Heart right ventricle (tissue), 16 donors: Measurements from ENCODE around the gene ARIH2. TPM values are rescaled to one million over a fixed set of nuclear protein-coding genes. Genes with fewer than 3 reads are reported as not detected.
A peak's percentile ranks its signal among the peaks of the same experiment; 100 is the strongest.

Experiments used
- ATAC-seq, 8 donors: fragments of 200-7000 bp; cut with Tn5 transposase; one replicate each; pipeline ENCODE4 v1.9.1; 2020; ENCODE audit warnings: mild to moderate bottlenecking in 8 of 8, moderate library complexity in 8 of 8, moderate number of reproducible peaks in 1 of 8
- DNase-seq, 2 donors: peaks; one replicate each; pipeline ENCODE4 v3.0.0-alpha.2; 2020
- H3K27ac ChIP-seq, 10 donors: fragments of 200-600 bp; sonication (generic) in 2 of 10; one replicate each; pipeline versions ENCODE4 v1.5.0 to v1.8.0; 2020 to 2022; ENCODE audit warnings: mild to moderate bottlenecking in 3 of 10
- H3K27me3 ChIP-seq, 7 donors: fragments of 200-600 bp; one replicate each; pipeline ENCODE4 v1.8.0; 2021 to 2022; ENCODE audit warnings: mild to moderate bottlenecking in 2 of 7
- H3K36me3 ChIP-seq, 9 donors: fragments of 200-600 bp; sonication (generic) in 1 of 9; one replicate each; pipeline versions ENCODE4 v1.5.0 to v1.8.0; 2020 to 2022; ENCODE audit warnings: mild to moderate bottlenecking in 2 of 9
- H3K4me1 ChIP-seq, 9 donors: fragments of 200-600 bp; sonication (generic) in 1 of 9; one replicate each; pipeline versions ENCODE4 v1.5.0 to v1.8.0; 2020 to 2022; ENCODE audit warnings: mild to moderate bottlenecking in 4 of 9
- H3K4me3 ChIP-seq, 10 donors: fragments of 200-600 bp; sonication (generic) in 2 of 10; one replicate each; pipeline versions ENCODE4 v1.5.0 to v1.8.0; 2020 to 2022; ENCODE audit warnings: mild to moderate bottlenecking in 7 of 10, moderate library complexity in 2 of 10
- H3K9me3 ChIP-seq, 11 donors: fragments of 200-600 bp in 10 of 11; sonication (generic) in 2 of 11; one replicate each; pipeline versions ENCODE4 v1.5.0 to v1.8.0; 2013 to 2022; ENCODE audit warnings: mild to moderate bottlenecking in 2 of 11, control low read depth in 1 of 11, moderate library complexity in 1 of 11
- CTCF ChIP-seq, 9 donors: fragments of 200-600 bp; sonication (generic) in 2 of 9; IDR thresholded peaks; one replicate each; pipeline versions ENCODE4 v1.5.0 to v1.8.0; 2021 to 2022; ENCODE audit warnings: antibody characterized with exemption in 9 of 9, mild to moderate bottlenecking in 5 of 9, moderate library complexity in 1 of 9
- WGBS, 2 donors: extraction: QIAGEN DNeasy Blood & Tissue Kit; methylation state at CpG; one replicate each; pipeline ENCODE4 v1.1.7; 2013; ENCODE audit warnings: inconsistent platforms in 1 of 2; 5-methylcytosine and 5-hydroxymethylcytosine counted together
- intact Hi-C, 10 donors: fragments of 100-400 bp; cut with DNase I; formaldehyde crosslinking; loops; one replicate each; pipeline versions ENCODE4 v1.11.1 to v1.14.2; 2022
- polyA plus RNA-seq, 2 donors: library from polyadenylated mRNA; stranded (reverse); fragments of 200-250 nt; gene quantifications; one replicate each; pipeline ENCODE4 v1.2.3, GENCODE V29; 2013
- total RNA-seq, 10 donors: library from RNA; stranded (reverse); fragmentation: NEBNext Ultra II Directional in 3 of 10; extraction: Animal tissue kit (Norgen Biotek cat#: 25700) in 3 of 10; gene quantifications; one replicate each; pipeline versions ENCODE4 v1.2.1 to v1.2.4, GENCODE V29; 2021 to 2023
- donor health status: Arrhythmogenic right ventricular cardiomyopathy.
- donor health status: ischemic (EF 13 %, LVEDD 7.1; RV severe dilation, severe dysfunction).
- donor health status: healthy with polysubstance abuse.
- donor health status: DM: no; HTN: yes; CAD: no.
- donor health status: DM: no; HTN: no; CAD: no.
- donor health status: ischemic (EF 25% LVEDD 6.9; RV normal size, moderate dysfunction).
- donor health status: ischemic (EF 25% LVEDD 5.7; RV mildly dilated, moderate dysfunction).
- donor health status: healthy.
- donor health status: DM: yes; HTN: yes; CAD: no.
- donor health status: Ischemic cardiomyopathy.
- donor health status: ischemic (EF 35%, LVEDD 5.7; RV mildly dilated, moderate dysfunction).
- donor health status: nonischemic (EF 11% LVEDD 7.7; RV severe dilation, severe dysfunction).
- donor health status: DM: yes; HTN: yes; CAD: no.
- donor health status: PGD.
- donor health status: ischemic (EF 29% LVEDD 5.4; RV normal size, mild dysfunction).
- donor health status: nonischemic (EF 23%, LVEDD 6.1; RV moderate dilation, normal function).

Gene ARIH2
- total and polyA plus RNA-seq, 12 donors, result 41.9 to 177 (median 138) TPM

GRCh38 chr3:49004352-49005302 is 86.0 kb downstream of the ARIH2 start:
- intact Hi-C loops, result no loop called here
- no peak for TF ChIP-seq CTCF (IDR thresholded peaks at IDR 0.05)
- peaks cover 0 to 21% (median 0%) of the 10 kb centered on the region in 9 donors for H3K36me3 ChIP-seq
- H3K27me3 ChIP-seq, result no peaks in the 10 kb centered on the region
- no peak overlapping the region for H3K4me3 ChIP-seq
- no peaks in the 10 kb centered on the region for H3K9me3 ChIP-seq
- DNase-seq (no peak), ATAC-seq (no peak)
- peaks cover 4 to 27% (median 16%) of the 10 kb centered on the region in 9 donors for H3K4me1 ChIP-seq
- no peak overlapping the region for H3K27ac ChIP-seq
- WGBS, 2 donors, result 85 to 89% methylated on average over 16 of the region's 16 CpGs

GRCh38 chr3:49005303-49005680 is 86.7 kb downstream of the ARIH2 start:
- Histone ChIP-seq H3K27me3 (no peaks in the 10 kb centered on the region), H3K36me3 (peaks cover 0 to 22% (median 0%) of the 10 kb centered on the region in 9 donors), H3K4me3 (no peak overlapping the region), H3K9me3 (no peaks in the 10 kb centered on the region), H3K27ac (no peak overlapping the region), H3K4me1 (peaks cover 4 to 27% (median 16%) of the 10 kb centered on the region in 9 donors)
- 97 to 99% methylated on average over 3 of the region's 3 CpGs for WGBS, 2 donors
- no peak for TF ChIP-seq CTCF (IDR thresholded peaks at IDR 0.05)
- no peak for ATAC-seq
- DNase-seq, result no peak
- intact Hi-C loops, result no loop called here

- Histone ChIP-seq H3K27me3 (no peaks in the 10 kb centered on the region), H3K27ac (peak overlapping the region in 6 of 10 donors; percentile 80 to 97 (median 92)), H3K36me3 (peaks cover 0 to 22% (median 0%) of the 10 kb centered on the region in 9 donors), H3K4me3 (peak overlapping the region in 8 of 10 donors; percentile 55 to 93 (median 72)), H3K9me3 (no peaks in the 10 kb centered on the region), H3K4me1 (peaks cover 4 to 27% (median 16%) of the 10 kb centered on the region in 9 donors)
- DNase-seq (no peak), ATAC-seq (no peak)
- intact Hi-C loops, result no loop called here
- TF ChIP-seq CTCF (IDR thresholded peaks at IDR 0.05), result no peak
- WGBS, 2 donors, result 95 to 97% methylated on average over 5 of the region's 5 CpGs
Measured at GRCh38 chr3:49005998-49006397, 87.4 kb downstream of the ARIH2 start.

GRCh38 chr3:49006408-49007067 is 87.9 kb downstream of the ARIH2 start:
- DNase-seq, result peak; percentile 23 to 44
- Histone ChIP-seq H3K36me3 (peaks cover 0 to 28% (median 0%) of the 10 kb centered on the region in 9 donors), H3K27ac (peak overlapping the region; percentile 80 to 97 (median 92)), H3K4me3 (peak overlapping the region; percentile 55 to 93 (median 72)), H3K4me1 (peaks cover 4 to 27% (median 16%) of the 10 kb centered on the region in 9 donors), H3K9me3 (no peaks in the 10 kb centered on the region), H3K27me3 (no peaks in the 10 kb centered on the region)
- no peak for TF ChIP-seq CTCF (IDR thresholded peaks at IDR 0.05)
- intact Hi-C loops, result no loop called here
- peak; percentile 1 to 43 (median 14) for ATAC-seq
- 1 to 4% methylated on average over 32 of the region's 32 CpGs for WGBS, 2 donors
